Activated B cell treated with CpG ODN at 0.5 μM for 24 hours (primary cell): ENCODE measurements around the gene RFPL3. TPM values are rescaled to one million over a fixed set of nuclear protein-coding genes. Genes with fewer than 3 reads are reported as not detected.

Source experiments
- ATAC-seq: fragments of 200-7000 bp; cut with Tn5 transposase; one replicate; pipeline ENCODE4 v1.10.0; 2021; ENCODE audit warnings: low read depth, mild to moderate bottlenecking, moderate library complexity
- CTCF ChIA-PET: fragments of 350-600 bp; sonication (Branson Sonifier 250); formaldehyde crosslinking; loops from one replicate; lab custom pipeline; 2021; ENCODE audit warnings: antibody characterized with exemption; lab: Charles Lee
- POLR2A ChIA-PET: fragments of 350-600 bp; sonication (Branson Sonifier 250); formaldehyde crosslinking; loops from one replicate; lab custom pipeline; 2021; ENCODE audit warnings: antibody characterized with exemption; lab: Charles Lee
- DNase-seq: peaks from one replicate; pipeline ENCODE4 v3.0.0; 2022
- H3K27ac Mint-ChIP-seq: one replicate; pipeline ENCODE4 v1.8.0; 2020; ENCODE audit warnings: mixed read lengths
- H3K27me3 Mint-ChIP-seq: one replicate; pipeline ENCODE4 v1.8.0; 2021; ENCODE audit warnings: mixed read lengths
- H3K36me3 Mint-ChIP-seq: one replicate; pipeline ENCODE4 v1.8.0; 2021; ENCODE audit warnings: low read depth, mixed read lengths
- H3K4me1 Mint-ChIP-seq: one replicate; pipeline ENCODE4 v1.8.0; 2021; ENCODE audit warnings: mixed read lengths
- H3K4me3 Mint-ChIP-seq: one replicate; pipeline ENCODE4 v1.8.0; 2020; ENCODE audit warnings: mild to moderate bottlenecking, mixed read lengths
- H3K9me3 Mint-ChIP-seq: one replicate; pipeline ENCODE4 v1.8.0; 2020; ENCODE audit warnings: mixed read lengths
- CTCF ChIP-seq: fragments of 200-600 bp; IDR thresholded peaks from one replicate; pipeline ENCODE4 v1.8.0; 2022; ENCODE audit warnings: antibody characterized with exemption, mild to moderate bottlenecking
- intact Hi-C: fragments of 100-400 bp; cut with micrococcal nuclease; formaldehyde crosslinking; loops from one replicate; pipeline ENCODE4 v1.15.1; 2024
- total RNA-seq: library from RNA; stranded (reverse); gene quantifications from 2 replicates; pipeline ENCODE4 v1.2.3, GENCODE V29; 2022

RFPL3 gene
- total RNA-seq, 1 donor from 2014 or later: not detected

- peaks cover 88% of the 10 kb centered on the region for H3K36me3 Mint-ChIP-seq
- ChIA-PET CTCF (interaction anchor here (1.0 to 1.4 kb wide), 2 partner anchors 10 to 84 kb away, joined by 3 to 5 read pairs; no protein-coding TSS in a partner anchor), POLR2A (interaction anchor here (0.7 kb wide), 1 partner anchor 98 kb away, joined by 3 read pairs; no protein-coding TSS in a partner anchor)
- no peak overlapping the region for H3K4me3 Mint-ChIP-seq
- intact Hi-C loops: no loop called here
- DNase-seq: no peak
- ATAC-seq: no peak
- no peaks in the 10 kb centered on the region for H3K27me3 Mint-ChIP-seq
- no peaks in the 10 kb centered on the region for H3K9me3 Mint-ChIP-seq
- H3K4me1 Mint-ChIP-seq: no peaks in the 10 kb centered on the region
- TF ChIP-seq CTCF: no peak
- H3K27ac Mint-ChIP-seq: no peak overlapping the region
These were observed 32.0 kb downstream of the RFPL3 start for GRCh38 chr22:32389685-32390084.

- Mint-ChIP-seq H3K27ac (no peak overlapping the region), H3K4me1 (no peaks in the 10 kb centered on the region), H3K9me3 (no peaks in the 10 kb centered on the region), H3K36me3 (peaks cover 90% of the 10 kb centered on the region), H3K4me3 (no peak overlapping the region), H3K27me3 (no peaks in the 10 kb centered on the region)
- no peak for TF ChIP-seq CTCF
- intact Hi-C loops: no loop called here
- ChIA-PET POLR2A (no interaction called here), CTCF (no interaction called here)
- DNase-seq (no peak), ATAC-seq (no peak)
These were observed 37.4 kb downstream of the RFPL3 start for GRCh38 chr22:32395107-32395506.

- no peak overlapping the region for H3K4me3 Mint-ChIP-seq
- no peak for ATAC-seq
- TF ChIP-seq CTCF: no peak
- no peaks in the 10 kb centered on the region for H3K4me1 Mint-ChIP-seq
- H3K9me3 Mint-ChIP-seq: no peaks in the 10 kb centered on the region
- ChIA-PET POLR2A (no interaction called here), CTCF (no interaction called here)
- H3K36me3 Mint-ChIP-seq: peaks cover 92% of the 10 kb centered on the region
- no peak overlapping the region for H3K27ac Mint-ChIP-seq
- intact Hi-C loops: no loop called here
- DNase-seq: no peak
- H3K27me3 Mint-ChIP-seq: no peaks in the 10 kb centered on the region
These were observed 38.6 kb downstream of the RFPL3 start for GRCh38 chr22:32396255-32396654.

GRCh38 chr22:32396746-32397145 lies 39.1 kb downstream of the RFPL3 start:
- CTCF ChIA-PET: no interaction called here
- POLR2A ChIA-PET: no interaction called here
- intact Hi-C loops: no loop called here
- H3K4me1 Mint-ChIP-seq: no peaks in the 10 kb centered on the region
- no peak overlapping the region for H3K27ac Mint-ChIP-seq
- no peak overlapping the region for H3K4me3 Mint-ChIP-seq
- H3K36me3 Mint-ChIP-seq: peaks cover 93% of the 10 kb centered on the region
- no peak for TF ChIP-seq CTCF
- H3K9me3 Mint-ChIP-seq: no peaks in the 10 kb centered on the region
- H3K27me3 Mint-ChIP-seq: no peaks in the 10 kb centered on the region
- ATAC-seq (no peak), DNase-seq (no peak)

- no peak for DNase-seq
- TF ChIP-seq CTCF: no peak
- peaks cover 9% of the 10 kb centered on the region for H3K4me1 Mint-ChIP-seq
- H3K27ac Mint-ChIP-seq: no peak overlapping the region
- H3K4me3 Mint-ChIP-seq: no peak overlapping the region
- CTCF ChIA-PET: no interaction called here
- no peaks in the 10 kb centered on the region for H3K27me3 Mint-ChIP-seq
- intact Hi-C loops: no loop called here
- ATAC-seq: no peak
- POLR2A ChIA-PET: no interaction called here
- peaks cover 87% of the 10 kb centered on the region for H3K36me3 Mint-ChIP-seq
- H3K9me3 Mint-ChIP-seq: no peaks in the 10 kb centered on the region
These were observed 43.8 kb downstream of the RFPL3 start for GRCh38 chr22:32401486-32401885.
